GM21528 (cell line): ENCODE measurements around the gene STK31.
"Not testable (repeated sequence)": the region's sequence is repeated elsewhere in the genome, so short reads cannot be mapped to it uniquely, and the experiment has no call there.

Experiments
- ATAC-seq: cut with Tn5 transposase; IDR thresholded peaks from one replicate; pipeline ENCODE4 v1.9.1; 2021; ENCODE audit warnings: mild to moderate bottlenecking, moderate library complexity; ENCODE audit not compliant: unreplicated experiment, low FRiP score

Gene STK31

GRCh38 chr7:23710000-23710399 is at the start of gene STK31:
Gene STK31, plus strand, starts transcription at chr7:23710219. Its CDS starts 67 bp downstream, at chr7:23710286.
- ATAC-seq: no peak

- no peak for ATAC-seq
Measured at GRCh38 chr7:23661385-23661784, 48.6 kb upstream of the STK31 start.

DNA sequence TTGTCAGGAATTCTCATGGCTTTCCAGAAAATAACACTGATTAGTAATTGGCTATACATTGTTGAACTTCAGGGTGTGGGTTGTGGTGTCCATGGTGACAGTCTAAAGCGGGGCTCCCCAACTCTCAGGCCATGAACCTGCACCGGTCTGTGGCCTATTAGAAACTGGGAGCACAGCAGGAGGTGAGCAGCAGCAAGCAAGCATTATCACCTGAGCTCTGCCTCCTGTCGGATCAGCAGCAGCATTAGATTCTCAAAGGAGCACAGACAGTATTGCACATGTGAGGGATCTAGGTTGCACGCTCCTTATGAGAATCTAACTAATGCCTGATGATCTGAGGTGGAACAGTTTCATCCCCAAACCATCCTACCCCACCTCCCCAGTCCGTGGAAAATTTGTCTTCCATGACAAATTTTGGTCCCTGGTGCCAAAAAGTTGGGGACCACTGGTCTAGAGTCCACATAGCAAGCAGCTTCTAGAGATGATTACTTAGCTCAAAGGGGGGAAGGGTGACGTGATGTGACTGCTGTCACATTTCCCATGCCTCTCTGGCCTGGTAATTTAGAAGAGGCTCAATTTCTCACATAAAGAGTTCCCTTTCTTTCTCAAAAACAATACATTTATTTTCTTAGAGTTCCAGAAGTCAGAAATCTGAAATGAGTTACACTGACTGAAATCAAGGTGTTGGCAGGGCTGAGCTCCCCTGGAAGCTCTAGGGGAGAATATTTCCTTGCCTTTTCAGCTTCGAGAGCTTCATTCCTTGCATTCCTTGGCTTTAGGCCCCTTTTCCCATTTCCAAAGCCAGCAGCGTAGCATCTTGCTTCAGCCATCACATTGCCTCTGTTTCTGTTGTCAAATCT is 47.7 kb upstream of the STK31 start:
- ATAC-seq: no peak

GRCh38 chr7:23662984-23663313 is 47.1 kb upstream of the STK31 start:
- no peak for ATAC-seq

DNA sequence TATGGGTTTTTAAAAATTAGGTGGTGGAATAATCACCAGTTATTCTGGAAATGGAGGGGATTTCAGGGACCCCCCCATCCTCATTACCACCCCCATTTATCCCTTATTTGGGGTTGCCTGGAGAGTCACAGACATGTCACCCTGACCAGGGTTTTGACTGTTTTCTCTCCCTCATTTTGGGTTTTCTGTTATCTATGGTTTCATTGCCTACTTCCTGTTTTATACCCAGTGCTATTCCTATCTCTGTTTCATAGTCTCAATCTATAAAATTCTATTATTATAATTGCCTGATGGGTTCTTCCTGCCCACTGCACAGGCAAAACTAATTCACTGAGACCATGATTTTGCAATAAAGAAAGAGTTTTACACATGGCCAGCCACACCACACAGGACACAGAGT is 45.9 kb upstream of the STK31 start:
- no peak for ATAC-seq

GRCh38 chr7:23672033-23672432 is 38.0 kb upstream of the STK31 start:
- ATAC-seq: no peak

DNA sequence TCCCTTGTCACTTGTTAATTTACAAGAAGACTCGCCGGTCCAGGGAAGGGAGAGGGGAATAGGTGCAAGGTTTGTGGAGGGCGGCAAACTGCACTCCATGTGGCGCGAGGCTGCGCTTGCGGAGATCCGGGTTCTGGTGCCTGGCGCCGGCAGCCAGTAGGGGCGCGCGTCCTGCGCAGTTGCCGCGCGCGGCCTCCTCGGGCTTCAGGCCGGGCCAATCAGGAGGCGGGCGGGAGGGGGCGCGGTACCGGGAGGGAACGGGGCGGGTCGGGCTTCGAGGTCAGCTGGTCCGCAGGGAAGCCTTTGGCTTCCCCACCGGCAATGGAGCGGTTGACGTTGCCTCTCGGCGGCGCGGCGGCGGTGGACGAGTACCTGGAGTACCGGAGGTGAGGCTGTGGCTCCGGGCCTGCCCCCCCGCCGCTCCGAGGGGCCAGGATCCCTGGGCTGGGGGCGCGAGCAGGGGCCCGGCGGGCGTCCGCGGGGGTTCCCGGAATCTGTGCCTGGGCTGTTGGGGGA is 30.1 kb upstream of the STK31 start, which contains the start of gene FAM221A:
Gene FAM221A, plus strand, starts transcription at position 302 of the 516 bp plus-strand sequence. Its CDS starts 20 bp downstream, at position 322.
- peak; percentile 93 for ATAC-seq

- peak; percentile 47 for ATAC-seq
Measured at GRCh38 chr7:23680414-23681405, 29.3 kb upstream of the STK31 start.

DNA sequence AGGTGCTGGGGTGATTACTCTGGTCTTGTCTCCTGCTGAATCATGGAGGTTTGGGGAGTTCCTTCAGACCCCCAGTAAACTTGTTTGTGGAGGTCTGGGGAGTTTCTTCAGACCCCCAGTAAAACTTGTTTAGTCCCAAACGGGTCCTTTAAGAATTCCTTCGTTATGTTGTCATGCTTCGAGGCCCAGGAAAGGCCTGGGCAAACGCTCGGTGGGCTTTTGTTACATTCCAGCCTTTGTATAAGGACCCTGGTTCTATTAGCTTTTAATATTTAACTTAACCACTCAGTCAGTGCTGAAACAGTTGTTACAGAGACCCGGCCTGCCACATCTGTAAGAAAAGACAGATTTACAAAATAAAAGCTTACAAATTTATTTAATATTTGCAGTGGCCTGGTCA is 26.0 kb upstream of the STK31 start:
- ATAC-seq: not testable (repeated sequence)

GRCh38 chr7:23685731-23686130 is 24.3 kb upstream of the STK31 start:
- ATAC-seq: no peak

DNA sequence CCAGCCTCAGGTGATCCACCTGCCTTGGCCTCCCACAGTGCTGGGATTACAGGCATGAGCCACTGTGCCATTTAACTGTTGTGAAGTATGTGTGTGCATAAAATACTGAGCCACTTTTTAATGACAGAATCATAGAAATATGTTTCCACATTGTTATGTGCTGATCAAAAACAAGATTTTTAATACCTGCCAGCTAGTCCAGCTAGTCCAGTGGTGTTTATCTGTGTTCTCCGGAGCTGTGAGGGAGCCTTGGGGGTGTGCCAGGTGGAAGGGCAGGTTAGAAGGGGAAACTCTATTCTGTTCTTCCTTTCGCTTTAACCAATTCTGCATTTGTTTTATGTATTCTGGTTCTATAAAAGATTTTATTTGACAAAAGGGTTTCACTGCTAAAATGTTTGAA is 23.0 kb upstream of the STK31 start:
- no peak for ATAC-seq

DNA sequence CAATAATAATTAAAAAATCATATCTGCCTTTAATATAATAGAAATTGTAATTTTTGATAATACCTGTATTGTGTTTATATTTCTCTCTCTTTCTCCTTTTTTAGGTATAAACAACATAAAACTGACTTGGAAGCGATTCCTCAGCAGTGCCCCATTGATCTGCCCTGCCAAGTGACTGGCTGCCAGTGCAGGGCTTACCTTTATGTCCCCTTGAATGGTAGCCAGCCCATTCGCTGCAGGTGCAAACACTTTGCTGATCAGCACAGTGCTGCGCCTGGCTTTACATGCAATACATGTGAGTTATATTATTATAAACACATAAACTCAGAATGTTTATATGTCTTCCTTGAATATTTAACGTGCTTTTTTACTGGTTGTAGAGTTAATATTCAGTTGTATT is 20.9 kb upstream of the STK31 start:
- ATAC-seq: no peak

GRCh38 chr7:23691320-23691719 is 18.7 kb upstream of the STK31 start:
- no peak for ATAC-seq

DNA sequence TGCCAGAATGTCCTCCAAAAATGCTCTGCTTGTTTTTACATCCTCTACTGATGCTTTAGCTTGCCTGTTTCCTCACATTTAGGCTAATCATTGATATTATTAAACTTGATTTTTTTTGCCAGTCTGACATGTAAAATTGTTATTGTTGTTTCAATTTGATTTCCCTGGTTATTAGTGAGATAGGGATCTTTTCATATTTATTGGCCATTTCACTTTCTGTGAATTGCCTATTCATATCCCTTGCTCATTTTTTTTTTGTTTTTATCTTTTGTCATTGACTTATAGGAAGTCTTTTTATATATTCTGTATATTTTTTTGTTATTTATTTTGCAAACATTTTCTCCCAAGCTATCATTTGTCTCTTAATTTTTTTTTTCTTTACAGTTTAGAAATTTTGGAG is 16.8 kb upstream of the STK31 start:
- no peak for ATAC-seq

DNA sequence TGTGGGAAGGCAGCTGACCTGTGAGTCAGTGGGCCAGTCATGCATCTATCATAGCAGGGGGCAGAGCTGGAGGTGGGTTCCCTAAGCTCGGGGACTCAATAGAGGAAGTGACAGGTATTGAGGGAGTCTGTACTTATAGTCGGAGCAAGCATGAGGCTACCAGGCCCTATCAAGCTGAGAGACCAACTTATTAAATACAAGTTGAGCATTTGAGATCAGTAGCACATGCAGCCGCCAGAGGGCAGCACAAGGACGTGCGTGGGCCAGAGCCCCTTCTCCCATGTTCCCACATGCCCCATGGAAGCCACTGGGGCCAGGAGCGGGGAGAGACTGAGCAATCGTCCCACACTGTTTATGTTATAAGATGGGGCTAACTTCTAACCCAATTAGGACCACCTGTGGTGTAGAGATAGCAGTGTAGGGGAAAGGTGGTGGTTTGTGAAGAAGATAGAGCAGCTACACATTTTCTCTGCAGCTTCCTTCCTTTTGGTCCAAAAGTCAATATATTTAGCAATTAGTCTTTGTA is 13.0 kb upstream of the STK31 start:
- no peak for ATAC-seq

- ATAC-seq: no peak
Measured at GRCh38 chr7:23698822-23699221, 11.2 kb upstream of the STK31 start.

DNA sequence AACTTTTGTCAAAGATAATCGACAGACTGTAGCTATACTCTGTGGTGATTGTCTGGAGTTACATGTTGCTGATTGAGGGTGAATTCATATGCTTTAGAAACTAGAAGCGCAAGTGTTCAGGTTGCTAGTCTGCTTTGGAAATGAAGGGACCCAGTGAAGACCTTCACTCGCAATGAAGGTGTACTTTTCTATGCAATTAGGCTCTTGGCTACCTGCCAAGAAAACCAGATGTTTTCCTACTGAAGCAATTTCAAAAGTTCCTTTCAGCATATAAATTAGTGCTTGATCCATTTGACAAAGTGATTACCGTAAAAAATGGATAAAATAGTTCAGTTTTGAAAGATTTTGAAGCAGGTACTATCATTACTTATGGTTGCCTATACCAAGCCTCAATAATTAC is 10.0 kb upstream of the STK31 start:
- no peak for ATAC-seq

- no peak for ATAC-seq
Measured at GRCh38 chr7:23709081-23709750, 803 bp upstream of the STK31 start.

- ATAC-seq: no peak
Measured at GRCh38 chr7:23712368-23713284, 2.6 kb downstream of the STK31 start.
